ENCODE data around the gene FIBP.

Gene FIBP

DNA sequence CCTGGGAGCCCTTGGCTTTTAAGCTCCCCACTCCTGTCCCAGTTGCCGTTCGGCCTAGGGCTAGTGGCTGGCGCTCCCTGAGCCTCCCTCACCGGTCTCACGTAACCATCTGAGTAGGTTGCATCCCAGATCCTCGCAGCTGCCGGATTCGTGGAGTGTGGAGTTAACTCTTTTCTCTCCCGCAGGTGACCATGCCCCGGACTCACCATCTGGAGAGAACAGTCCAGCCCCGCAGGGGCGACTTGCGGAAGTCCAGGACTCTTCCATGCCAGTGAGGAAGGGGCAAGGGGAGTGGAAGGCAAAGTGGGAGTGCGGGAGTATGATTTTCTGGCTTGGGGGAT, 27.1 kb downstream of the FIBP start:
- in situ Hi-C loops (cut with MboI; ENCODE audit: low sequenced_read_pairs) = no loop called here

DNA sequence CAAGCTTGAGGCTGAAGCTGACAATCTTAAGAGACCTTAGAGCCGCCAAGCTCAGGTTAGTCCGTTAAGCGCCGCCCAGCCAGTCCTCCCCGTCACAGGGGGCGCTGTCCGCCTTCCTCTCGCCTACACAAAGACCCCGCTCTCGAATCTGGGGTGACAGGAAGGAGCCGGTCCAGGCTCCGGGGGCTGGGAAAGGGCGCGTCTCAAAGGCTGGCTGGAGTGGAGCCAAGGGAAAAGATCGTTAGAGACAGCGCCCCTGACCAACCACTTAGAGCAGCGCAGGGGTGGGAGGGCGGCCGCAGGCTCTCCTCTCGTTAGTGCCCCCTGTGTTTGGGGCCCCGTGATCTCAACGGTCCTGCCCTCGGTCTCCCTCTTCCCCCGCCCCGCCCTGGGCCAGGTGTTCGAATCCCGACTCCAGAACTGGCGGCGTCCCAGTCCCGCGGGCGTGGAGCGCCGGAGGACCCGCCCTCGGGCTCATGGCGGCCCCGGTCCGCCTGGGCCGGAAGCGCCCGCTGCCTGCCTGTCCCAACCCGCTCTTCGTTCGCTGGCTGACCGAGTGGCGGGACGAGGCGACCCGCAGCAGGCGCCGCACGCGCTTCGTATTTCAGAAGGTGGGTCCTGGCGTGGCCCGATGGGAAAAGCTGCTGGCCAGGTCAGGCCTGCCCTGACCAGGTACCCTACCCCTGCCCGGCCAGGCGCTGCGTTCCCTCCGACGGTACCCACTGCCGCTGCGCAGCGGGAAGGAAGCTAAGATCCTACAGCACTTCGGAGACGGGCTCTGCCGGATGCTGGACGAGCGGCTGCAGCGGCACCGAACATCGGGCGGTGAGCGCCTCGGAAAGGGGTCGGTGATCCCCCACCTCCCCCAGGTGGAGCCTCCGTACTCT, 27.8 kb downstream of the FIBP start, which contains the start of gene MUS81:
Gene MUS81 (plus strand): TSS at position 156 of the 887 bp plus-strand sequence. CDS start 321 bp downstream, at position 477.
- in situ Hi-C loops (cut with MboI; ENCODE audit: low sequenced_read_pairs) = no loop called here

DNA sequence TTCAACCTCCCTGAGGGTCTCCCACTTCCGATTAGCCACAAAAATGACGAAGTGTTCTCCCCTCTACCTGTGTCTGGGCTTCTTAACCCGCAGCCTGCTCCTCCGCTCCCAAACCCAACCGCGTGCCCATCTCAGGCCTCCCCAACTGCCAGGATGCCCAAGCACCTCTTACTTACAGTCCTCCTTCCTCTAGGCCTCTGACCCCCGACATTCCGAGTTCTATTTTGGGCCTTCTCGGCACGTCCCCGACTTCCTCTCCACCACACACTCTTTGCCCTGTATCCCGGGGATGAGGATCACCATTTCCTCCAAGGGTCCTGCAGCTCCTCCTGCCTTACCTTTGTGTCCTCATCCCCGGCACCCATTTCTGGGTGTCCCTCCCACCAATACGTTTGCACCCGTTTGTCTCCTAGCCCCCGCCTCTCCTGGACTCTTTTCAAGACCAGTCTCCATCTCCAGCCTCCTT, 28.4 kb downstream of the FIBP start:
- in situ Hi-C loops (cut with MboI; ENCODE audit: low sequenced_read_pairs) = no loop called here

DNA sequence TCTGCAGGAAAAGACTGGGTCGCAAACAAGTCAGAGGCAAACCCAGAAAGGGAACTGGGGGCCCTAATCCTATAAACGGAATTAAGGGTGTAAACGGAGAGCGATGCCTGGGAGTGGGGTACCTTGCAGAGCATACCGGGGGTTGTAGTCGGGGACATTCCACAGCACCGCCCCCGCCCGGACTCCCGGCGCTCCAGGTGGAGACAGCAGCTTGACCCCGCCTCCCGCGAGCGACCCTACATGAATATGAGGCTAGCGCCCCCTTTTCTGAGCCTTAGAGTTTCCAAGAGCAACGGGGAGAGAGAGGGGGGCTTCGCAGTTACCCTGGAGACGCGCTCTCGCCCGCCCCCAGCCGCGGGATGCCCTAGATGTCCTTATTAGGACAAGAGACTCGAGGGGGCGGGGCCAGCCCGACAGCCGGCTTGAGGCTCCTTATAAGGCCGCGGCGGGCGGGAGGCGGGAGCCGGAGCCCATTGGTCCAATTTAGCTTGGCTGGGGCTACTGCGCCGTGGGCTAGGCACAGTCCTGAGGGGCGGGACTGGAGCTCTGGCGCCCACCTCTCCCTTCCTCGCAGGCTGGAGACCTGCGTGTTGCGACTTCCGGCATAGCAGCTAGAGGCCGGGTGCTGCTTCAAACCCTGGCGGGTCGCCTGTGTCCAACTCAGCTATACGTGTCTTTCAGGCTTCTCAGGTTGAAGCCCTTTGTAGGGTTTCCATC, 29.0 kb downstream of the FIBP start:
- in situ Hi-C loops (cut with MboI; ENCODE audit: low sequenced_read_pairs) = no loop called here

DNA sequence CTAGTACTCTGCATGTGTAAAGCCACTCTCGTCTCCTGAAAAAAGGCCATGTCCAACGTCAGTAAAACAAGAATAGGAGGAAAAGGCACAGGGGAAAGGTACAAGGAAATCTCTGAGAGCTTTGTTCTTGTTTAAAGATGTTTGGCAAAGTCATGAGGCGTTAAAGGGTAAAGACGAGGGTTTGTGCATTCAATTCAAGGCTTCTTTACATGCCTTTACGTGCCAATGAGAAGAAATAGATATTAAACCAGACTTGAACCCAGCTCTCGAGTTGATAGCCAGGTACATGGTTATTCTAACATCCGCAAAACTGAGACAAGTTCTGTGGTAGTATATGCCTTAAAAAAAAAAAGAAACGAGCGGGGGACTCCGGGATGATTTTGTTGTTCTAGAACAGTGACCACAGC, 29.6 kb downstream of the FIBP start:
- in situ Hi-C loops (cut with MboI; ENCODE audit: low sequenced_read_pairs) = no loop called here

DNA sequence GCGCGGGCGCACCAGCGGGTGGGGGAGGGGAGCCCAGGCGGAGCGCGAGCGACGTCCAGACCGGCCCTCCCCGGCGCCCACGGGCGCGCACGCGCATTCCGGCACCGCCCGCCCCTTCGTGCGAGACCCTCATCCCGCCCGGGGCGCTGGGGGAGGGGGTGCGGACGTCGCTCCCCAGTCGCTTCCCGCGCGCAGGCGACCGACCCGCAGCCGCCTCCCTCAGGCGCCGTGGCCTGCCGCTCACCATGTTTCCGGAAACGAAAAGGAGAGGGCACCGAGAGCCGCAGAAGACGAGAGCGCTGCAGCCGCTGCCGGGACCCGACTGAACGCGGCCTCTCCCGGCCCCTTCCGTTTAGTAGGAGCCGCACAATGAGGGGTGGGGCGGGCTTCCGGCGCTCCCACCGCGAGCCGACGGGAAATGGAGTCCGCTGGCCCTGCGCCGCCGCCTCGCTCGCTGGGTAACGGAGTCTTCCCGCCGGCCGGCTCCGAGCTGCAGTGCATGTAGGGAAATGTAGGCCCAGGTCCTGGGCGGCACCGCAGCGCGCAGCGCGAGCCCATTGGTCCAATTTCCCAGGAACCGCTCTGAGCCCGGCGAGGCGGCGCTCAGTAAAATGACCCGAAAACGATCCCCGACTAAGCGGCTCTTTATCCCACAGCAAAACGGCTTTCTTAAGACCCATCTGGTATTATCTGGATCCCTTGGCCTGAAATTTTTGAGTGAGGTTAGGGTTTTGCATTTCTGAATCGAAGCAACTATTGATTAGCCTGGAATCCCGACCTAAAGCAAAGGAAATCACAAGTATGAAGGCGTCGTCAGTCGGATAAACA, 30.2 kb downstream of the FIBP start, which contains the start of gene CFL1:
Gene CFL1 (minus strand): TSS at position 328 of the 828 bp plus-strand sequence. CDS start 81 bp downstream, at position 247.
- in situ Hi-C loops (cut with MboI; ENCODE audit: low sequenced_read_pairs) = no loop called here

DNA sequence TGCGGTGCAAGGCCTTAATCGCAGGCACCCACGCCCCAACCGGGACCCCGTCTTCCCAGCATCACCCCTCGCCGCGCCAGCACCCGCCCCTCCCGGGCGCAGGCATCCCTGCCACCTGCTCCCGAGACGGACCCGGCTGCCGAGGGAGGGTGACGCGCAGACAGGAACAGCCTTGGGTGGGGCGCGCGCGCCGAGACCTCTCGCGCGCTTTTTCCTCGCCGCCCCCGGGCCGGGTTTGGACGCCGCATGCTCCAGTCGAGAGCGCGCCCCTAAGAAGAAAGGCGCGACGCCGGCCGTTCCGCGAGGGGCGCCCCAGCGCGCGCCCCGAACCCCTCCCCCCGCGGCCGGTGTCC, 30.8 kb downstream of the FIBP start:
- in situ Hi-C loops (cut with MboI; ENCODE audit: low sequenced_read_pairs) = no loop called here

DNA sequence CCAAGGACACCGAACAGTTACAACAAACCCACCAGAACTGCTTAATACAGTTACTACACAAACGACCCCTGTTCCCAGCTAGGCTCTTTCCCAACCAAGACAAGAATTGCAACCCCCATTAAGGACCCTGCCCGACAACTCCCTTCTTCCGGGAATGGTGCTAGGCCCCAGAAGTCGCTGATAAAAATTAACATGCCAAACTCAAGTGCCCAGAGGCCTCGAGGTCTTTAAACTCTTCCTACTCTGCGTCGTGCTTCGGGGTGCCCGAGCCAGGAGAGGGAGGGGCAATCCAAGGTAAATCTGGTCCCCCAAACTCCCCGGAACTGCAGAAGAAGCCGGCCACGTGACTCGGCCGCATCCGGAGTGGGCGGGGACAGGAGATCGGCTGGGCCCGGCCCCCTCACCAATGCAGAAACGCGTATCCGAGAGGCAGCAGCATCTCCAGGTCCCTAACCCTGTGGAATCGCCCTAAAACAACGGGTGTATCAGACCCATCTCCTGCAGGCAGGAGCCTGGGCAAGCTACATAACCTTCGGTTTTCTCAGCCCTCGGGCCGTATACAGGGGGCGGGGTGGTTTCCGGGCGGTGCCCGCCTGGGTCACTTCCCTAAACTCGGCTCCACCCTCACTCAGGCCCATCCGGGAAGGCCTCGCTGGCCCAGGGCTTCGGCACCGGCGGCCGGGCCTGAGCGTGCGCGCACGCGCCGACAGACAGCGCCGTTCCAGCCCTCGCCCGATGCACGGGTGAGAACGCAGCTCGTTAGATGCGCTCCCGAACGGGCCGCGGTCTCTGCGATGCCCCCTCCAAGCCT, 31.4 kb downstream of the FIBP start:
- in situ Hi-C loops (cut with MboI; ENCODE audit: low sequenced_read_pairs) = no loop called here

DNA sequence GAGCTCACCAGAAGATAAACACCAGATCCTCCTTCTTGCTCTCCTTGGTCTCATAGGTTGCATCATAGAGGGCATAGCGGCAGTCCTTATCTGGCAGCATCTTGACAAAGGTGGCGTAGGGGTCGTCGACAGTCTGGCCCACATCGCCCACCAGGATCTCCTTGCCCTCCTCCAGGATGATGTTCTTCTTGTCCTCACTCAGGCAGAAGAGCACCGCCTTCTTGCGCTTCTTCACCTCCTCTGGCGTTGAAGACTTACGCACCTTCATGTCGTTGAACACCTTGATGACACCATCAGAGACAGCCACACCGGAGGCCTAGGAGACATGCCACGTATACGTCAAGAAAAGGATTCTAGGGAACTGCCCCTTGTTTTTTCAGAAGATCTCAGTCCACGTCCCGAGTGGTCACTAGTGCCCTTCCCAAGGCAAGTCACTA, 32.3 kb downstream of the FIBP start:
- in situ Hi-C loops (cut with MboI; ENCODE audit: low sequenced_read_pairs) = no loop called here

DNA sequence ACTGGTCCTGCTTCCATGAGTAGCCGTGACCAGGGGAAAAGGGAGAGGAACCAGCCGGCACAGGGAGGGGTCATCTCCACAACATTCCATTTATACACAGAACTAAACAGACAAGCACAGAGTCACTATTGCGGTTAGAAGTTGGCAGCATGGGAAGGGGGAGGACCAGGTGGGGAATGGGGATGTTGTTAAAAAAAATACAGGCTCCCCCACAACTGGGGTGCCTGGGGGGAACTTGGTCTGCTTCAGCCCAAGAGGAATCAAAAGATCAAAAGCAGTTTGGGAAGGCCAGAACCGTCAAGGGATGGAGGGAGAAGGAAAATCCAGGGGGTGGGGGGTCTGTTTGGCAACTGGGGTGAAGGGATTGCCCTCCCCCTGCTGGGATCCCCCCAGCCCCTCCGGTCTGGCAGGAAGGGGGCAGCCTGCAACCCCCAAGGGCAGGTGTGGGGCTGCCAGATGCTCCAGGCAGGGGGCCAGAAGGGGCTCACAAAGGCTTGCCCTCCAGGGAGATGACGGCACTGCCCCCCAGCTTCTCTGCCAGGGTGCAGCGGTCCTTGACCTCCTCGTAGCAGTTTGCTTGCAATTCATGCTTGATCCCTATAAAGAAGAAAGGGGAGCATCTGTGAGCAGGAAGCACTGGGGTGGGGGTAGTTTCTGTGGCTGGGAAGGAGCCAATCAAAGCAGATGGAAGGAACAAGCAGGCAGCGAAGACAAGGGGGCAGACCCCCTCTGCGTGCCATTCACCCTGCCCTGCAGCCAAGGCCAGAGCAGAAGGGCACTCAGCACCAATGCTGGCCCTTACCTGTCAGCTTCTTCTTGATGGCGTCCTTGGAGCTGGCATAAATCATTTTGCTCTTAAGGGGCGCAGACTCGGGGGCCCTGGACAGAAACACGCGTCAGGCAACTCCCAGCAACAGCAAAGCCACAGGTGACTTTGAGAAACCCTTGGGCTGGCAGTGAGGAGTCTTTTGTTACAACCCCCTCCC, 33.1 kb downstream of the FIBP start:
- in situ Hi-C loops (cut with MboI; ENCODE audit: low sequenced_read_pairs) = no loop called here

DNA sequence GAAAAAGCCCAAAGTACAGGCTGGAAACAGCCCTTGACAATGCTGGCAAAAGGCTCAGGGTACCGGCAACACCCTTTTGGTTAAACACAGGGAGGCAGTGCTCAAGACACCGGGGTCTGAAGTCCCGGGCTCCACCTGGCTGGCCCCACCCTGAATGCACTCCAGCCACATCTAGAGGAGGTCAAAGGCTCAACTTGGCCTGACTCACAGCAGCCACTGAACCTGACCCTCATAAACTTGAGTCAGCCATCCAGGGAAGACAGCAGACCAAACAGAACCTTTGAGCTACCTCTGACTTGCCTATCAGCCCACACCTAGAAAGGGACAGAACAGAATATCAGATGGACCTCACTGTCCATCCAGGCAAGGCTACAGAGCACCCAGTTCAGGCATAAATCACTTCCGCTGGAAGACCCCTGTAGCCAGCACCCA, 34.1 kb downstream of the FIBP start:
- in situ Hi-C loops (cut with MboI; ENCODE audit: low sequenced_read_pairs) = no loop called here

DNA sequence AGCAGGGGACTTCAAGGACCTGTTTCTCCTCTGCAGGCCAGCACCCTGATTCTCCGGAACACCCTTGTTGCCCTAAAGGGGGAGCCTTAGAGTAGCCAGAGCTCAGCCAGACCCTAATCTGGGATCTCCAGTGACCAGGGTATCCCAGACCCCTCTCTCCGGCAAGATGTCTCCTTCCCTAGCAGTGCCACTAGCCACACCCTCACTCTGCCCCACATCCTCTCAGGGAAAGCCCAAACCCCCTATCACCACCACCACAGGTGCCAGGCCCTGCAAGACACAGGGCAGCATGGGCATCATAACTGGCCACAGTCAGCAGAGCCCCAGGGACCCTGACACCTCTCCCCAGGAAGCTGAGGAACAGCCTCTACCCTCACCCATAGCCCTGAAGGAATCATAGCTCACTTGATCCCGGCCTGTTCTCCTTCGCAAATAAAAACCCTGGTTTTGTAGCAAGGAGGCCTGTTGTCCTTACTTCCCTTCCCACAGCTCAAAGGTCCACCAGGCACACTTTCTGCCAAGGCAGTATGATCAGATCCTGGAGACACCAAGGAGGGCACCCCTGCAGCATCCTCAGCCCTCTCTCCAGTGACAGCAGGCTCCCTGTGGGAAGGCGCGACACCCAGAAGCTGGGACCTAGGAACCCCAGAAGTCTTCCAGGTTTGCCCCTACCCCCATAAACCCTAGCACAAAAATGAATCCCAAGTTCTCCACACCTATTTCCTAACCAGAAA, 34.9 kb downstream of the FIBP start:
- in situ Hi-C loops (cut with MboI; ENCODE audit: low sequenced_read_pairs) = no loop called here

DNA sequence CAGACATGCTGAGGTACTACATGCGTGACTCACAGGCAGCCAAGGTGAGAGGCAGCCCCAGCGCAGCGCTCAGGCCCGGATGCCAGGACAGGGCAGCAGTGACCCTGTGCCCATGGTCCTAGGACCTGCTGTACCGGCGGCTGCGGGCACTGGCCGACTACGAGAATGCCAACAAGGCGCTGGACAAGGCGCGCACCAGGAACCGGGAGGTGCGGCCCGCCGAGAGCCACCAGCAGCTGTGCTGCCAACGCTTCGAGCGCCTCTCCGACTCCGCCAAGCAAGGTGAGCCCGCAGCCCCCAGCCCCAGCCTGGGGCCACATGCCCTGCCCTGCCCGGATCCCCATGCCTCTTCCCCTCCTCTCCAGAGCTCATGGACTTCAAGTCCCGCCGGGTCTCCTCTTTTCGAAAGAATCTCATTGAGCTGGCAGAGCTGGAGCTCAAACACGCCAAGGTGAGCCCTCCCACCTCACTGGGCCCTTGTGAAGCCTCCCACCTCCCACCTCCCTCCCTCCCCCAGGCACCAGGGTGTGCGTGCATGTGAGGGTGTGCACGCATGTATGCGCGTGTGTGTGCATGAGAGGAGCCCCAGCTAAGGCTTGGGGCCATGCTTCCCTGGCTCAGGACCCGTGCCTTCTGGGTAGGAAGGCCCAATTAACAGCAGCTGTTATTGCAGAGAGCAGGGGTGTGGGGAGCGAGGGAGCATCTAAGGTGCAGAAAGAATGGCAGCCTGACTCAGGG, 35.6 kb downstream of the FIBP start:
- in situ Hi-C loops (cut with MboI; ENCODE audit: low sequenced_read_pairs) = no loop called here

DNA sequence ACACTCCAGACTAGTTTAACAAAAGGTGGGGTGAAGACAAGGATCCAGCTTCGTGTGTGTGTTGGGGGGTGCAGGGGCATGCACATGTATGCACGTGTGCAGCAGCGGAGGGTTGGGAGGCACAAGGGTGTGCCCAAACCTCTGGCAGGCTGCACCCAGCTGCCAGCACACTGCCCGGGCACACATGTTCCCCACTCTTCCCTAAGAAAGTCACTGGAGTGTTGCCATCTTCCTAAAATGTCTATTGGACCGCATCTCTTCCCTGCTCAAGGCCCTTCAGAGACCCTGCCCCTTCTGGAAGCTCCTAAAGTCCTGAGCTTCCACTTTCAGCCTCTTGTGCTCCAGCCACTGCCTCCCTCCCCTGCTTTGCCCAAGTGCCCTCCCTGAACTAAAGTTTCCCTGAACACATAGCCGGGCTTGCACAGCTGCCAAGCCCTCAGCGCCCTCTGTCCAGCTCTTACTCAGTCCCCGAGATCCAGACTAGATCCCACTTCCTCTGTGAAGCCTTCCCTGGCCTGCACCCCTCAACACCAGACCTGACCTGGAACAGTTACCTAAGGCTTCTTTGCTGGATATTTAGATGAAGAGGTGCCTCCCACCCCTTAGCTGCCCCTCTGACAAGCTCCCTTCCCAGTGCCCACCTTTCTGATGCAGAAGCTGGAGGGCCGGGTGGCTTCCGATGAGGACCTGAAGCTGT, 36.3 kb downstream of the FIBP start:
- in situ Hi-C loops (cut with MboI; ENCODE audit: low sequenced_read_pairs) = no loop called here

DNA sequence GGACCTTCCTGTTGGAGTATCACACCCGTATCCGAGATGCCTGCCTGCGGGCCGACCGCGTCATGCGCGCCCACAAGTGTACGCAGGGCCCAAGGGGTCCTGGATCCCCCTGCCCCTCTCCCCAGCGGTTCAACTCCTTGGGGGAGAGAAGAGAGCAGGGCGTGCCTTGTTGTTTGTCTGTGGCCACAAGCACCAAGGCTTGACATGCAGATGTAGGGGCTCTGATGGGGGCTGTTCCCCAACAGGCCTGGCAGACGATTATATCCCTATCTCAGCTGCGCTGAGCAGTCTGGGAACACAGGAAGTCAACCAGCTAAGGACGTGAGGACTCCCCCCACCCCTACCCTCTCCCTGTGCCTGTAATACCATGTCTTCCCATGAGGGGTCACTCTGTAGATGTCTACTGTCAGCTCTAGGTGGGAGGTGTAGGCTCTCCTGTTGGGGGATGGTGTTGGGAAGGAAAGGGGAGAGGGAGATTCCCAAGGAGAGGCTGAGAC, 37.1 kb downstream of the FIBP start:
- in situ Hi-C loops (cut with MboI; ENCODE audit: low sequenced_read_pairs) = no loop called here

DNA sequence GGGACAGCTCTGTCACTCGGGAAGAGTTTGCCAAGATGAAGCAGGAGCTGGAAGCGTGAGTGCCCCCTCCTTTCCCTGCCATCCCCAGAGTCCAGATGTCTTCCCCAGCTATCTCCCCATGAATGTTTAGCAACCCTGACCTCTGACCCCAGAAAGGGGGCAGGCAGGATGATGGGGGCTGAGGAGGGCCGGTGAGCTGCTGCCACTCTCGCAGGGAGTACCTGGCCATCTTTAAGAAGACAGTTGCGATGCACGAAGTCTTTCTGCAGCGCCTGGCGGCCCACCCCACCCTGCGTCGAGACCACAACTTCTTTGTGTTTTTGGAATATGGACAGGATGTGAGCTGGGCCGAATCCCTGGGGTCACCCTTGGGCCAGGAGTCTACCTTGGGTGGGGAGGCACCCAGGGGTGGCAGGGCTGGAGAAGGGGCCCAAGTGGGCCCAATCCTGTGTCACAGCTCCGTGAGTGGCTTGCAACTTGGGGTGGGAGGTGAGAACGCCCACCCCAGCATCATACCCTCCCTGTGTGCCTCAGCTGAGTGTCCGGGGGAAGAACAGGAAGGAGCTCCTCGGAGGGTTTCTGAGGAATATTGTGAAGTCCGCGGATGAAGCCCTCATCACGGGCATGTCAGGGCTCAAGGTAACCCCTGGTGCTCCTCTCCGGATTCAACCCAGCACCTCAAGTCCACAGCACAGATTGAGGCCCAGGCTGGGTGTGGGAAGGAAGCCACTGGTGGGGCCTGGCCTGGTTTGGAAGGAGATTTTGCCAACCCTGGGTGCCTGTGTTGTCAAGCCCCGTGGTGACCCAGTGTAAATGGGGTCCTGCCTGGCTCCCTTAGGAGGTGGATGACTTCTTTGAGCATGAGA, 37.8 kb downstream of the FIBP start:
- in situ Hi-C loops (cut with MboI; ENCODE audit: low sequenced_read_pairs) = no loop called here

All from HL-60/S4 treated with phorbol 12-myristate 13-acetate at 8.2 ng/mL for 4 days and 3 days (cell line).